H1 (cell line): ENCODE data around the gene NANOS2. TPM values are rescaled to one million over a fixed set of nuclear protein-coding genes. Genes with fewer than 3 reads are reported as not detected.

Source experiments
- CTCF ChIA-PET: fragments of 300-600 bp; sonication (Branson Sonifier 250); formaldehyde crosslinking; loops from one replicate; lab custom pipeline; 2021; ENCODE audit not compliant: partially characterized antibody; lab: Charles Lee
- POLR2A ChIA-PET: fragments of 300-600 bp; sonication (Branson Sonifier 250); formaldehyde crosslinking; loops from one replicate; lab custom pipeline; 2021; ENCODE audit warnings: inconsistent platforms; ENCODE audit not compliant: partially characterized antibody; lab: Charles Lee
- DNase-seq, 2 experiments: peaks; one replicate each; pipeline versions ENCODE4 v3.0.0 to v3.0.0-alpha.2; 2010 to 2022; ENCODE audit warnings: low spot score in 2 of 2, low read depth in 1 of 2, mixed read lengths in 1 of 2
- FAIRE-seq: peaks from 2 replicates; lab custom pipeline; 2011; peaks lifted over from hg19 to GRCh38; lab: Jason Lieb, UNC
- H2AFZ ChIP-seq: 2 replicates; pipeline ENCODE4 v1.8.1; 2012; ENCODE audit warnings: low read length, inconsistent platforms
- H2AK5ac ChIP-seq: 2 replicates; pipeline ENCODE4 v1.6.1; 2013; ENCODE audit warnings: low read depth, low read length
- H2BK120ac ChIP-seq: replicated peaks from 2 replicates; pipeline ENCODE3; 2013; ENCODE audit warnings: low read depth, low read length, inconsistent platforms
- H2BK12ac ChIP-seq: 2 replicates; pipeline ENCODE4 v1.6.1; 2013; ENCODE audit warnings: low read depth, low read length
- H2BK15ac ChIP-seq: 2 replicates; pipeline ENCODE4 v1.6.1; 2013; ENCODE audit warnings: low read length
- H2BK20ac ChIP-seq: 2 replicates; pipeline ENCODE4 v1.6.1; 2013; ENCODE audit warnings: low read length
- H2BK5ac ChIP-seq: 2 replicates; pipeline ENCODE4 v1.6.1; 2013; ENCODE audit warnings: low read depth, low read length
- H3K14ac ChIP-seq: 2 replicates; pipeline ENCODE4 v1.6.1; 2013; ENCODE audit warnings: inconsistent platforms; ENCODE audit not compliant: insufficient read length
- H3K18ac ChIP-seq: 2 replicates; pipeline ENCODE4 v1.6.1; 2013; ENCODE audit warnings: low read length; ENCODE audit errors: extremely low read depth
- H3K23ac ChIP-seq: 2 replicates; pipeline ENCODE4 v1.6.1; 2013; ENCODE audit warnings: inconsistent platforms; ENCODE audit not compliant: insufficient read length
- H3K23me2 ChIP-seq: 2 replicates; pipeline ENCODE4 v1.6.1; 2013; ENCODE audit warnings: low read depth, low read length
- H3K27ac ChIP-seq: 2 replicates; pipeline ENCODE4 v1.6.1; 2011; ENCODE audit warnings: low read depth, low read length, inconsistent platforms
- H3K27me3 ChIP-seq, 4 experiments: replicated peaks in 1 of 4; 1 replicate in 1 of 4; 2 replicates in 3 of 4; pipeline versions ENCODE4 v1.6.1 to v1.8.1; 2011 to 2013; ENCODE audit warnings: low read length in 3 of 4, mild to moderate bottlenecking in 3 of 4, inconsistent platforms in 2 of 4, mixed read lengths in 2 of 4, moderate library complexity in 1 of 4; ENCODE audit not compliant: control insufficient read depth in 3 of 4, insufficient read depth in 3 of 4; ENCODE audit errors: extremely low read depth in 1 of 4
- H3K36me3 ChIP-seq, 4 experiments: 2 replicates each; pipeline versions ENCODE4 v1.6.1 to v1.8.1; 2011 to 2013; ENCODE audit warnings: mild to moderate bottlenecking in 4 of 4, low read length in 3 of 4, moderate library complexity in 2 of 4, control low read depth in 1 of 4, inconsistent platforms in 1 of 4; ENCODE audit not compliant: insufficient read depth in 4 of 4, control insufficient read depth in 2 of 4
- H3K4ac ChIP-seq: replicated peaks from 2 replicates; pipeline ENCODE3; 2013; ENCODE audit warnings: low read length, low read depth, mixed read lengths, inconsistent platforms; ENCODE audit not compliant: insufficient read length
- H3K4me1 ChIP-seq, 4 experiments: replicated peaks in 1 of 4; 1 replicate in 1 of 4; 2 replicates in 3 of 4; pipeline versions ENCODE4 v1.6.1 to v1.8.1; 2011 to 2013; ENCODE audit warnings: low read length in 3 of 4, inconsistent platforms in 2 of 4, mixed read lengths in 1 of 4; ENCODE audit not compliant: insufficient read depth in 4 of 4, control insufficient read depth in 3 of 4
- H3K4me2 ChIP-seq, 2 experiments: 2 replicates each; pipeline versions ENCODE4 v1.6.1 to v1.8.1; 2011 to 2013; ENCODE audit warnings: low read depth in 2 of 2, low read length in 2 of 2, control low read depth in 1 of 2, inconsistent platforms in 1 of 2, mild to moderate bottlenecking in 1 of 2; ENCODE audit not compliant: insufficient read depth in 1 of 2
- H3K4me3 ChIP-seq, 4 experiments: fragments of 200-600, 300-600 bp in 1 of 4; sonication (generic), shearing (Covaris generic), sonication (Bioruptor Twin) in 1 of 4; 2 replicates each; pipeline versions ENCODE4 v1.5.1 to v1.8.1; 2011 to 2016; ENCODE audit warnings: low read length in 4 of 4, low read depth in 3 of 4, control low read depth in 2 of 4, inconsistent platforms in 2 of 4, mild to moderate bottlenecking in 2 of 4, mixed read lengths in 1 of 4, moderate library complexity in 1 of 4; ENCODE audit not compliant: insufficient read depth in 2 of 4; ENCODE audit errors: extremely low read depth in 1 of 4
- H3K56ac ChIP-seq: replicated peaks from 2 replicates; pipeline ENCODE3; 2013; ENCODE audit warnings: low read depth, mild to moderate bottlenecking, mixed read lengths, low read length, inconsistent platforms; ENCODE audit not compliant: insufficient read length
- H3K79me1 ChIP-seq: 2 replicates; pipeline ENCODE4 v1.6.1; 2013; ENCODE audit warnings: low read depth, low read length, control low read depth
- H3K79me2 ChIP-seq, 2 experiments: 2 replicates each; pipeline versions ENCODE4 v1.6.1 to v1.8.1; 2012 to 2013; ENCODE audit warnings: low read length in 2 of 2, mild to moderate bottlenecking in 2 of 2, inconsistent platforms in 1 of 2; ENCODE audit not compliant: insufficient read depth in 2 of 2, control insufficient read depth in 1 of 2
- H3K9ac ChIP-seq, 4 experiments: replicated peaks in 1 of 4; 1 replicate in 1 of 4; 2 replicates in 3 of 4; pipeline versions ENCODE4 v1.6.1 to v1.8.1; 2011 to 2013; ENCODE audit warnings: low read depth in 3 of 4, low read length in 3 of 4, control low read depth in 2 of 4, mild to moderate bottlenecking in 2 of 4, moderate library complexity in 2 of 4, inconsistent platforms in 1 of 4; ENCODE audit errors: extremely low read depth in 1 of 4
- H3K9me3 ChIP-seq, 2 experiments: 2 replicates each; pipeline versions ENCODE4 v1.6.1 to v1.8.1; 2012 to 2013; ENCODE audit warnings: mild to moderate bottlenecking in 2 of 2, moderate library complexity in 2 of 2, control low read depth in 1 of 2, inconsistent platforms in 1 of 2, low read depth in 1 of 2, low read length in 1 of 2, mixed read lengths in 1 of 2; ENCODE audit not compliant: insufficient read depth in 2 of 2
- H4K20me1 ChIP-seq, 2 experiments: replicated peaks in 1 of 2; 2 replicates each; pipeline versions ENCODE3 to v1.8.1; 2011 to 2013; ENCODE audit warnings: inconsistent platforms in 2 of 2, low read length in 2 of 2, mild to moderate bottlenecking in 1 of 2; ENCODE audit not compliant: insufficient read depth in 2 of 2, control insufficient read depth in 1 of 2
- H4K5ac ChIP-seq: 2 replicates; pipeline ENCODE4 v1.6.1; 2013; ENCODE audit warnings: low read length, low read depth, mixed read lengths, inconsistent platforms; ENCODE audit not compliant: insufficient read length
- H4K8ac ChIP-seq: 2 replicates; pipeline ENCODE4 v1.8.0; 2013; ENCODE audit warnings: mild to moderate bottlenecking, moderate library complexity, low read length, inconsistent platforms; ENCODE audit not compliant: insufficient read depth; ENCODE audit errors: extremely low read depth
- H4K91ac ChIP-seq: replicated peaks from 2 replicates; pipeline ENCODE3; 2013; ENCODE audit warnings: low read length, mixed read lengths, inconsistent platforms; ENCODE audit not compliant: insufficient read length
- CHD2 ChIP-seq: IDR thresholded peaks from 2 replicates; pipeline ENCODE4 v1.6.1; 2012; ENCODE audit warnings: low read length, improper control_type of control experiment
- HDAC2 ChIP-seq, 2 experiments: fragments of 300-600 bp in 1 of 2; sonication (generic) in 1 of 2; IDR thresholded peaks; 2 replicates each; pipeline ENCODE4 v1.6.1; 2011 to 2012; ENCODE audit warnings: low read depth in 2 of 2, low read length in 2 of 2, mild to moderate bottlenecking in 2 of 2, moderate library complexity in 2 of 2, borderline replicate concordance in 1 of 2, inconsistent platforms in 1 of 2
- KDM1A ChIP-seq: fragments of 200-600, 300-600 bp; sonication (generic); IDR thresholded peaks from 2 replicates; pipeline ENCODE4 v1.7.1; 2016; ENCODE audit warnings: mild to moderate bottlenecking, low read length, borderline replicate concordance
- MAX ChIP-seq: IDR thresholded peaks from 2 replicates; pipeline ENCODE4 v1.6.1; 2012; ENCODE audit warnings: inconsistent platforms
- NRF1 ChIP-seq: IDR thresholded peaks from 2 replicates; pipeline ENCODE4 v1.6.1; 2011; ENCODE audit warnings: mild to moderate bottlenecking, low read depth, low read length, improper control_type of control experiment
- PHF8 ChIP-seq: fragments of 200-600 bp; sonication (generic); conservative IDR thresholded peaks from 2 replicates; pipeline ENCODE4 v1.7.1; 2012; ENCODE audit warnings: low read depth, mild to moderate bottlenecking, inconsistent platforms, low read length, moderate library complexity
- SIN3A ChIP-seq, 2 experiments: IDR thresholded peaks in 1 of 2; conservative IDR thresholded peaks in 1 of 2; 2 replicates each; pipeline ENCODE4 v1.6.1; 2011 to 2012; ENCODE audit warnings: low read length in 2 of 2, improper control_type of control experiment in 1 of 2, low read depth in 1 of 2, mild to moderate bottlenecking in 1 of 2
- TBP ChIP-seq: IDR thresholded peaks from 2 replicates; pipeline ENCODE4 v1.6.1; 2011; ENCODE audit warnings: low read depth, low read length, improper control_type of control experiment
- USF2 ChIP-seq: IDR thresholded peaks from 2 replicates; pipeline ENCODE4 v1.6.1; 2011; ENCODE audit warnings: low read length, improper control_type of control experiment
- WGBS, 2 experiments: shearing (Covaris generic) in 1 of 2; methylation state at CpG; one replicate each; pipeline versions ENCODE4 v1.1.6 to v1.1.7; 2013 to 2015; ENCODE audit warnings: low lambda C conversion rate in 2 of 2, mixed read lengths in 2 of 2, inconsistent platforms in 1 of 2, low coverage in 1 of 2, missing lambda C conversion rate in 1 of 2; ENCODE audit not compliant: insufficient replicate concordance in 2 of 2, insufficient coverage in 1 of 2, insufficient read length in 1 of 2; ENCODE audit errors: extremely low coverage in 1 of 2, missing lambda C conversion rate in 1 of 2; 5-methylcytosine and 5-hydroxymethylcytosine counted together
- polyA plus RNA-seq, 7 experiments: library from polyadenylated mRNA; depleted of rRNA in 3 of 7; stranded (reverse) in 5 of 7; unstranded in 2 of 7; fragments of >200 nt in 5 of 7; fragments of 200-250 nt in 2 of 7; gene quantifications; 1 replicate in 5 of 7; 2 replicates in 1 of 7; 4 replicates in 1 of 7; pipeline versions ENCODE4 v1.2.1 to v1.2.3, GENCODE V29; 2011 to 2013; ENCODE audit warnings: missing spikeins in 2 of 7, mixed read lengths in 2 of 7
- total RNA-seq: library from RNA; stranded (reverse); fragmentation: NEBNext Ultra II Directional; extraction: Animal tissue kit (Norgen Biotek cat#: 25700); gene quantifications from 2 replicates; pipeline ENCODE4 v1.2.1, GENCODE V29; 2021

The NANOS2 gene
- total and polyA plus RNA-seq, 2 of the 8 experiments (the other 6 are each of a cell fraction or from before 2014, with no cell fraction given) = 0.20 TPM; not detected in 1

GRCh38 chr19:45865269-45865948 is 49.2 kb downstream of the NANOS2 start:
- peak overlapping the region; percentile 60 for H3K4ac ChIP-seq
- H3K27me3 ChIP-seq = no peaks in the 10 kb centered on the region; a peak in 1 of 7 replicates
- H2AK5ac ChIP-seq = peak overlapping the region; percentile 39; the same call in 1 of the 2 replicates
- H4K20me1 ChIP-seq = peaks cover 0 to 7% of the 10 kb centered on the region in 2 experiments
- peak overlapping the region; percentile 52; the same call in 1 of the 2 replicates for H2BK5ac ChIP-seq
- H3K23ac ChIP-seq = no peak overlapping the region
- H3K4me1 ChIP-seq = peaks cover 0 to 18% (median 8%) of the 10 kb centered on the region in 4 experiments; a peak in 6 of 7 replicates
- peak overlapping the region; percentile 81 to 91 (median 88) for H3K4me3 ChIP-seq
- no peak overlapping the region for H4K8ac ChIP-seq
- no peak overlapping the region for H3K14ac ChIP-seq
- no peaks in the 10 kb centered on the region for H3K36me3 ChIP-seq
- no peak overlapping the region for H2BK120ac ChIP-seq
- H3K27ac ChIP-seq = no peak overlapping the region
- H2BK15ac ChIP-seq = peak overlapping the region; percentile 61
- H3K4me2 ChIP-seq = peak overlapping the region; percentile 91 to 96
- H4K91ac ChIP-seq = peak overlapping the region; percentile 94
- 78% methylated on average over 9 of the region's 9 CpGs; no CpG with 5 or more reads in 1 of the 2 experiments for WGBS, 2 experiments
- H3K18ac ChIP-seq = no peak overlapping the region
- no peaks in the 10 kb centered on the region for H3K9me3 ChIP-seq
- H3K23me2 ChIP-seq = peaks cover 18% of the 10 kb centered on the region
- H2AFZ ChIP-seq = no peak overlapping the region
- peaks cover 14% of the 10 kb centered on the region; the same call in 1 of the 2 replicates for H3K79me1 ChIP-seq
- no peak overlapping the region for H4K5ac ChIP-seq
- POLR2A ChIA-PET = interaction anchor here (0.9 to 13.7 kb wide), 9 partner anchors 9 to 95 kb away, joined by 3 to 277 read pairs (median 6); partner anchors contain the start of genes DMWD, IRF2BP1, MYPOP and RSPH6A
- FAIRE-seq (no peak), DNase-seq (peak in 1 of 2 experiments; percentile 42)
- H3K9ac ChIP-seq = peak overlapping the region in 1 of 4 experiments; percentile 87; a peak in 3 of 7 replicates
- H2BK20ac ChIP-seq = no peak overlapping the region
- peaks cover 3 to 63% of the 10 kb centered on the region in 2 experiments; a peak in 2 of 4 replicates for H3K79me2 ChIP-seq
- H2BK12ac ChIP-seq = no peak overlapping the region
- no peak overlapping the region for H3K56ac ChIP-seq
- CTCF ChIA-PET = interaction anchor here (0.9 to 12.4 kb wide), 10 partner anchors 9 to 212 kb away, joined by 3 to 208 read pairs (median 5); partner anchors contain the start of genes IRF2BP1 and MYPOP
- no peak for TF ChIP-seq NRF1
- no peak for TF ChIP-seq USF2
- peak; percentile 98 for TF ChIP-seq KDM1A
- peak in 1 of 2 experiments; percentile 83; a peak in 1 of 4 replicates for TF ChIP-seq HDAC2 (IDR thresholded peaks at IDR 0.05; ENCODE audit: borderline replicate concordance in 1 of 2, low read depth in 2 of 2, low read length in 2 of 2)
- 0 out of 2 replicates have a peak, but pooled peaks have one; percentile 5 for TF ChIP-seq MAX
- no peak for TF ChIP-seq SIN3A (conservative IDR thresholded peaks at IDR 0.05 in 1 of 2, IDR thresholded peaks at IDR 0.05 in 1 of 2; ENCODE audit: low read depth in 1 of 2, low read length in 2 of 2)
- no peak for TF ChIP-seq CHD2
- TF ChIP-seq TBP = no peak
- TF ChIP-seq PHF8 = no peak
